Measurements from ENCODE around the gene WDR45B. TPM values are rescaled to one million over a fixed set of nuclear protein-coding genes. Genes with fewer than 3 reads are reported as not detected.

WDR45B gene
- polyA plus RNA-seq, 1 experiment, result 105 TPM

DNA sequence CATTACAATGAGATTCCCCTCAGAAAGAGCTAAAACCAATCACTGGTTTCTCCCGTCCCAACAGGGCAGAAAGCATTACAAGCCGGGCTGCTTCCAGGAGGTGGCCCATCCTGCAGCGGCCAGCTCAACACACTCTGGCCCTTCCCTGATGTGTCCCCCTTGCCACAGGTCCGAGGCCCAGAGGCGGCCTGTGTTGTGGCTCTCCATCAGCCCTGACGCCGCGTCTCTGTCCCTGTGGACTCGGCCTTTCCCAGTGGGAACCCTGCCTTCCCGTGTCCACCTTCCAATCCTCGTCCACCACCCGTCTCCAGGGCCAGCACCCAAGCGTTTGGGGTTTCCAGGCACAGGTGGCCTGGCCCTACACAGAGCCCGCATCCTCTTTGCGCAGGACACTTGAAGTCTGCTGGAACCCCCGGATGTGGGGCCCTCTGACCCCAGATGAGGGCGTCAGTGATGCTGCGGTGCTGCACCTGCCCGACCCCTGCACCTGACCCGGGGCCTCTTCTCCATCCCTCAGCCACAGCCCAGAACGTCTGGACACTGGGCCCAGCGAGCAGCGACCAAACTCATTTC is 29.2 kb upstream of the WDR45B start:
- Histone ChIP-seq H3K4me3 (ENCODE audit: low read depth, low read length) (no peak overlapping the region), H3K27ac (ENCODE audit: low read depth, low read length) (no peak overlapping the region), H3K27me3 (ENCODE audit: control insufficient read depth, insufficient read depth, low read length) (peaks cover 2% of the 10 kb centered on the region), H3K9me3 (ENCODE audit: control insufficient read depth, insufficient read depth, low read length) (peaks cover 13% of the 10 kb centered on the region)
- TF ChIP-seq, protein P1, sequence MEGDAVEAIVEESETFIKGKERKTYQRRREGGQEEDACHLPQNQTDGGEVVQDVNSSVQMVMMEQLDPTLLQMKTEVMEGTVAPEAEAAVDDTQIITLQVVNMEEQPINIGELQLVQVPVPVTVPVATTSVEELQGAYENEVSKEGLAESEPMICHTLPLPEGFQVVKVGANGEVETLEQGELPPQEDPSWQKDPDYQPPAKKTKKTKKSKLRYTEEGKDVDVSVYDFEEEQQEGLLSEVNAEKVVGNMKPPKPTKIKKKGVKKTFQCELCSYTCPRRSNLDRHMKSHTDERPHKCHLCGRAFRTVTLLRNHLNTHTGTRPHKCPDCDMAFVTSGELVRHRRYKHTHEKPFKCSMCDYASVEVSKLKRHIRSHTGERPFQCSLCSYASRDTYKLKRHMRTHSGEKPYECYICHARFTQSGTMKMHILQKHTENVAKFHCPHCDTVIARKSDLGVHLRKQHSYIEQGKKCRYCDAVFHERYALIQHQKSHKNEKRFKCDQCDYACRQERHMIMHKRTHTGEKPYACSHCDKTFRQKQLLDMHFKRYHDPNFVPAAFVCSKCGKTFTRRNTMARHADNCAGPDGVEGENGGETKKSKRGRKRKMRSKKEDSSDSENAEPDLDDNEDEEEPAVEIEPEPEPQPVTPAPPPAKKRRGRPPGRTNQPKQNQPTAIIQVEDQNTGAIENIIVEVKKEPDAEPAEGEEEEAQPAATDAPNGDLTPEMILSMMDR (IDR thresholded peaks at IDR 0.05; ENCODE audit: low read depth, low read length), result no peak
- POLR2A ChIA-PET, result no interaction called here
- CTCF ChIA-PET, result interaction anchor here (1.5 kb wide), 1 partner anchor 9 kb away, joined by 7 read pairs; no protein-coding TSS in a partner anchor
- no peak for DNase-seq (ENCODE audit: low read depth, low spot score)

DNA sequence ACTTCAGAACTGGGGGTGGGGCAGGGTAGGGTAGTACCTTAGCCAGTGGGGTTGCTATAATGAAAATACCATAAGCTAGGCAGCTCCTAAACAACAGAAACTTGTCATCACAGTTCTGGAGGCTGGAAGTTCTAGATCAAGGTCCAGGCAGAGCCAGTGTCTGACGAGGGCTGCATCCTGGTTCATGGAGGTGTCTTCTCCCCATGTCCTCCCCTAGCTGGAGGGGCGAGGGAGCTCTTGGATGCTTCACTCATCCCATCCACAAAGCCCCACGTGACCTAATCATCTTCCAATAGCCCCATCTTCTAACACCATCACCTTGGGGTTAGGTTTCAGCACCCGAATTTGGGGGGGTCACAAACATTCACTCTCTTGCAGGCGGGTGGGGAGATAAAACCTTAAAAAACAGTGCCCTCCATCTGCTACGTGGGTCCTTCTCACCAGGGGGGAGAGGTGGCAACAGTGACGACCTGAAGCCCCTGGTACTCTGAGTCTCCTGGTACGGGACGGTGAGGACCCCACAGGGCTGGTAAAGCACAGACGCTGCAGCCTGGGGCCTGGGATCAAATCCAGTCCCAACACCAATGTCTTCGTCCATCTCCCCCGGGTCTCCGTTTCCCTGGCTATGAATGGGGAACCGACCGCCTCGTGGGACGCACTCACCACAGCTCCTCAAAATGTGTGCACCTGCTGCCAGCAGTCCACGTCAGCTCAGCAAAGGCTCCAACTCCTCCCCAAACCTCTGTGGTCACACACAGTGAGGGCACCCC is 27.4 kb upstream of the WDR45B start:
- H3K27me3 ChIP-seq (ENCODE audit: control insufficient read depth, insufficient read depth, low read length), result peaks cover 2% of the 10 kb centered on the region
- peaks cover 10% of the 10 kb centered on the region; the same call in 1 of the 2 replicates for H3K9me3 ChIP-seq (ENCODE audit: control insufficient read depth, insufficient read depth, low read length)
- TF ChIP-seq, protein P1 (IDR thresholded peaks at IDR 0.05; ENCODE audit: low read depth, low read length), result no peak
- ChIA-PET CTCF (no interaction called here), POLR2A (no interaction called here)
- no peak for DNase-seq (ENCODE audit: low read depth, low spot score)
- no peak overlapping the region for H3K27ac ChIP-seq (ENCODE audit: low read depth, low read length)
- H3K4me3 ChIP-seq (ENCODE audit: low read depth, low read length), result no peak overlapping the region

DNA sequence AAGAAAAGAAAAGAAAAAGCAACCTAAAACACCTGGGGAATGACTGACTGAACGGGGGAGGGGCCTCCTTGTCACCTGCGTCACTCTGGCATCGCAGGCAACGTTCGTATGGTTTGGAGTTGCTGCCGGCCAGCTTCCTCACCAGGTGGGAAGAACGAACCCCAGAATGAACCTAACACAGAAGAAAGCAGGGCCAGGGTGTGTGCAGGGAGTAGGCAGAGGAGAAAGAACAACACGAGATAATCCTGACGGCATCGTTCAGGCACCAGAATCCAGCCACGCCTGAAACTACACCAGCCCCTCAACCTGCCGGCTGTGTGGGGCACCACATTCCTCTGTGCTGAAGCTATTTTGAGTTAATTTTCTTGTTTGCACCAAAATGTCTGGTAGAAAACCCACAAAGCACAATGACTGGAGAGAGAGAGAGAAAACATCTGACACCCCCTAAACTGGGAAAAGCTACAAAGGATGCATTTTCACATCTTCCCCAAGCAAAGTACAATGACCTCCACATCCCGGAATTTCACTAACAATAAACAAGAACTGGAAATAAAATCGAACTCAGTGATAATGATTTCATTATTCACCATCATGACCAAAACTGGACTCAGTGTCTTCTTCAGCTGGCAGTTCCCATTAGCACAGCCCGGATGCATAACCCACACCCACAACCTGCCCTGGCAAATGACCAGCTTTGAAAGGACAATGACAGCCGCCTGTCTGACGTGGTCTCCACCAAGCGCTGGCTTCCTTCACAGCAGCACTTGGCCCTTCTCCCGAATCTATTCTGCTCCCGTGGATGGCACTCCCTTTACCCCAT is 26.6 kb upstream of the WDR45B start:
- ChIA-PET POLR2A (no interaction called here), CTCF (no interaction called here)
- H3K9me3 ChIP-seq (ENCODE audit: control insufficient read depth, insufficient read depth, low read length), result peaks cover 5% of the 10 kb centered on the region; the same call in 1 of the 2 replicates
- H3K27me3 ChIP-seq (ENCODE audit: control insufficient read depth, insufficient read depth, low read length), result peaks cover 2% of the 10 kb centered on the region
- H3K4me3 ChIP-seq (ENCODE audit: low read depth, low read length), result no peak overlapping the region
- TF ChIP-seq, protein P1 (IDR thresholded peaks at IDR 0.05; ENCODE audit: low read depth, low read length), result no peak
- no peak for DNase-seq (ENCODE audit: low read depth, low spot score)
- H3K27ac ChIP-seq (ENCODE audit: low read depth, low read length), result no peak overlapping the region

DNA sequence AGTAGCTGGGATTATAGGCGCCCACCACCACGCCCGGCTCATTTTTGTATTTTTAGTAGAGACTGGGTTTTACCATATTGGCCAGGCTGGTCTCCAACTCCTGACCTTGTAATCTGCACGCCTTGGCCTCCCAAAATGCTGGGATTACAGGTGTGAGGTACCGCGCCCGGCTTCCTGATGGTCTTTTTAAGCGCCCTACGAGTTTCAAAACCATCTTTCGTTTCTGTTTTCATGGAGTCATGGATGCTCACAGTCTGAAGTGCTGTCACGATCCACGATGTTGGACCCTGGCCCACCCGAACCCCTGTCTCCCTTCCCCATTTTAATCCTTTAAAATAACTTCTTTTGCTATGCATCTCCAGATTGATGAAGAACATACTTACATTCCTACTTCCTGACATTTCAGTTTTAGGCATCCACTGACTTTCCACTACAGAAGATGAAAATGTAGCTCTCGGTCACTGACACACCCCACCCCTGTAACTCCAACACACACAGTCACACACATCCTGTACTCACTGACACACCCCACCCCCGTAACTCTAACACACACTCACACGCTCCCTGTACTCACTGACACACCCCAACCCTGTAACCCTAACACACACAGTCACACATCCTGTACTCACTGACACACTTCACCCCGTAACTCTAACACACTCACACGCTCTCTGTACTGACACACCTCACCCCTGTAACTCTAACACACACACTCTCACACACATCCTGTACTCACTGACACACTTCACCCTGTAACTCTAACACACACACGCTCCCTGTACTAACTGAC is 22.6 kb upstream of the WDR45B start:
- CTCF ChIA-PET, result interaction anchor here (0.7 kb wide), 1 partner anchor 129 kb away, joined by 4 read pairs; no protein-coding TSS in a partner anchor
- POLR2A ChIA-PET, result no interaction called here
- DNase-seq (ENCODE audit: low read depth, low spot score), result no peak
- TF ChIP-seq, protein P1 (IDR thresholded peaks at IDR 0.05; ENCODE audit: low read depth, low read length), result no peak
- Histone ChIP-seq H3K4me3 (ENCODE audit: low read depth, low read length) (no peak overlapping the region), H3K9me3 (ENCODE audit: control insufficient read depth, insufficient read depth, low read length) (no peaks in the 10 kb centered on the region; the same call in 1 of the 2 replicates), H3K27ac (ENCODE audit: low read depth, low read length) (no peak overlapping the region), H3K27me3 (ENCODE audit: control insufficient read depth, insufficient read depth, low read length) (no peaks in the 10 kb centered on the region)

Data from AG04450 (cell line).